ENCODE results near the gene NOBOX. TPM values are rescaled to one million over a fixed set of nuclear protein-coding genes. Genes with fewer than 3 reads are reported as not detected.

The NOBOX gene
- total and polyA plus RNA-seq, 10 of the 15 experiments (the other 5 are each of a cell fraction or from before 2014, with no cell fraction given): not detected

- WGBS (ENCODE audit: insufficient coverage, insufficient replicate concordance, low lambda C conversion rate, missing lambda C conversion rate): 1% methylated on average over 4 of the region's 4 CpGs
- Histone ChIP-seq H3K27me3 (replicated peaks in 1 of 2; ENCODE audit: control insufficient read depth in 2 of 2, insufficient read depth in 2 of 2, low read length in 1 of 2) (no peaks in the 10 kb centered on the region; a peak in 1 of 4 replicates), H2AFZ (ENCODE audit: control insufficient read depth, low read depth, low read length) (no peak overlapping the region), H3K79me2 (ENCODE audit: control insufficient read depth, insufficient read depth, low read length) (no peaks in the 10 kb centered on the region), H3K4me2 (ENCODE audit: control insufficient read depth, insufficient read depth) (no peak overlapping the region), H3K4me1 (ENCODE audit: control insufficient read depth, insufficient read depth, low read length) (no peaks in the 10 kb centered on the region), H3K27ac (ENCODE audit: control insufficient read depth, insufficient read depth) (no peak overlapping the region), H3K4me3 (no peak overlapping the region), H3K36me3 (ENCODE audit: control insufficient read depth in 2 of 2, insufficient read depth in 2 of 2, low read length in 1 of 2) (no peaks in the 10 kb centered on the region), H3K9me3 (replicated peaks; ENCODE audit: control insufficient read depth, insufficient read depth, low read length) (no peaks in the 10 kb centered on the region), H3K9ac (ENCODE audit: control insufficient read depth, insufficient read depth, low read length) (no peak overlapping the region), H4K20me1 (ENCODE audit: control insufficient read depth, insufficient read depth) (no peaks in the 10 kb centered on the region)
- in situ Hi-C loops (cut with MboI): loop anchor here (25.0 kb wide), 1 partner anchor 485 kb away; the partner anchor contains the start of gene TCAF1
- ChIA-PET SMC1A (ENCODE audit: uncharacterized antibody, unreplicated experiment) (no interaction called here), RAD21 (ENCODE audit: unreplicated experiment) (no interaction called here), POLR2A (no interaction called here), CTCF (no interaction called here)
- intact Hi-C loops (cut with micrococcal nuclease; ENCODE audit: unreplicated experiment): no loop called here
- TF ChIP-seq ZBTB33 (IDR thresholded peaks at IDR 0.05) (no peak), E2F8 (IDR thresholded peaks at IDR 0.05; ENCODE audit: low read depth, partially characterized antibody) (no peak), E4F1 (IDR thresholded peaks at IDR 0.05; ENCODE audit: borderline replicate concordance, partially characterized antibody) (no peak), EED (IDR thresholded peaks at IDR 0.05; ENCODE audit: low read depth) (no peak), ZBTB40 (IDR thresholded peaks at IDR 0.05; ENCODE audit: borderline replicate concordance) (no peak), HSF1 (IDR thresholded peaks at IDR 0.05; ENCODE audit: low read depth, low read length) (no peak), PAX5 (IDR thresholded peaks at IDR 0.05; ENCODE audit: borderline replicate concordance, low read depth, low read length) (no peak)
- no peak for FAIRE-seq
- no peak for DNase-seq (ENCODE audit: low read depth, low spot score)
- BruUV-seq (replicated peaks): no TSS peak
- no peak for ATAC-seq
Observed at GRCh38 chr7:144397086-144397485, 6.4 kb downstream of the NOBOX start.

All from GM12878 (cell line).